GM12873 (cell line): ENCODE results near the gene KLHL29.

Experiments
- TF ChIP-seq, protein P1 (sequence below): IDR thresholded peaks from 2 replicates; pipeline ENCODE4 v1.5.1; 2012; ENCODE audit warnings: low read depth, mild to moderate bottlenecking, moderate library complexity, low read length, control low read depth; ENCODE audit not compliant: insufficient read depth; ENCODE audit errors: missing control alignments

Gene KLHL29

DNA sequence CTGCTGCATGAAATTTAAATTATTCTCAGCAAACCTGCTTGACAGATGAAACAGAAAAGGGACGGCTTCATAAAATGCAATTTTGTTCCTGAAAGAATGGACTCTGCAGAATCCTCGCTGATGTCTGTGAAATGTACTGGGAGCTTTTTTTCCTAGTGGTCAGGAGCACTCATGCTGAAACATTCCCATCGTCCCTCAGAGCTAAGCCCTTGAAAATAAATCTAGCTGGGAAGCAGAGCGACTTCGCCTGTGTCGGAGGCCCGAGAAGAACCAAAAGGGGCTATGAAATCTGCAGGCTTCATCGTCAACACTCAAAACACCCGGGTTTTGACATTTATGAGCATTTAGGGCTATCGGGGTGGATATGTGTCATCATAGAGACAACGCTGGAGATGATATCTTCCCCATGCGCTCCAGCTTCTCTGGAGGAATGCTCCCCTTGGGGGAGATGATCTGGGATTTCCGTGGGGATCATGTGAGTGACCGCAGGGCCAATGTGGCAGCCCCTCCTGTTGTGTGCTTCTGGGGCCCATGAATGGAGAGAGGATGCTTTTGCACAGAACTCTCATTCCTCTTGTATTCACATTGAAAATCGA lies 182.3 kb downstream of the KLHL29 start:
- TF ChIP-seq, protein P1, sequence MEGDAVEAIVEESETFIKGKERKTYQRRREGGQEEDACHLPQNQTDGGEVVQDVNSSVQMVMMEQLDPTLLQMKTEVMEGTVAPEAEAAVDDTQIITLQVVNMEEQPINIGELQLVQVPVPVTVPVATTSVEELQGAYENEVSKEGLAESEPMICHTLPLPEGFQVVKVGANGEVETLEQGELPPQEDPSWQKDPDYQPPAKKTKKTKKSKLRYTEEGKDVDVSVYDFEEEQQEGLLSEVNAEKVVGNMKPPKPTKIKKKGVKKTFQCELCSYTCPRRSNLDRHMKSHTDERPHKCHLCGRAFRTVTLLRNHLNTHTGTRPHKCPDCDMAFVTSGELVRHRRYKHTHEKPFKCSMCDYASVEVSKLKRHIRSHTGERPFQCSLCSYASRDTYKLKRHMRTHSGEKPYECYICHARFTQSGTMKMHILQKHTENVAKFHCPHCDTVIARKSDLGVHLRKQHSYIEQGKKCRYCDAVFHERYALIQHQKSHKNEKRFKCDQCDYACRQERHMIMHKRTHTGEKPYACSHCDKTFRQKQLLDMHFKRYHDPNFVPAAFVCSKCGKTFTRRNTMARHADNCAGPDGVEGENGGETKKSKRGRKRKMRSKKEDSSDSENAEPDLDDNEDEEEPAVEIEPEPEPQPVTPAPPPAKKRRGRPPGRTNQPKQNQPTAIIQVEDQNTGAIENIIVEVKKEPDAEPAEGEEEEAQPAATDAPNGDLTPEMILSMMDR, result no peak

DNA sequence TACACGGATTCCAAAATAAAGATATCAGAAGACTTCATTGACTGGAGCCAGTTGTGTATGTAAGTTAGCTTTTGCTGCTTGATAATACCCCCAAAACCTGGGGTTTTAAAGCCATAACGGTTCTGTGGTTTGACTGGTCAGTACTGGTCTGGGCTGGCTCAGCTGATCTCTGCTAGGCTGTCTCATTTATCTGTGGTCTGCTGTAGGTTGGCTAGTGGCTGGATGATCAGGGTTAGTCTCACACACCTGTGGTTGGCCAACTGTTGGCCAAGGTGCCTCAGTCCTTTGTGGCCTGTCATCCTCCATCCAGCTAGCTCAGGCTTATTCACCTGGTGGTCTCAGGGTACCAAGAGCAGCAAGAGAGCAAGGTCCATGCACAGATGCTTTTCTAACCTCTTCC lies 183.2 kb downstream of the KLHL29 start:
- TF ChIP-seq, protein P1, result no peak

DNA sequence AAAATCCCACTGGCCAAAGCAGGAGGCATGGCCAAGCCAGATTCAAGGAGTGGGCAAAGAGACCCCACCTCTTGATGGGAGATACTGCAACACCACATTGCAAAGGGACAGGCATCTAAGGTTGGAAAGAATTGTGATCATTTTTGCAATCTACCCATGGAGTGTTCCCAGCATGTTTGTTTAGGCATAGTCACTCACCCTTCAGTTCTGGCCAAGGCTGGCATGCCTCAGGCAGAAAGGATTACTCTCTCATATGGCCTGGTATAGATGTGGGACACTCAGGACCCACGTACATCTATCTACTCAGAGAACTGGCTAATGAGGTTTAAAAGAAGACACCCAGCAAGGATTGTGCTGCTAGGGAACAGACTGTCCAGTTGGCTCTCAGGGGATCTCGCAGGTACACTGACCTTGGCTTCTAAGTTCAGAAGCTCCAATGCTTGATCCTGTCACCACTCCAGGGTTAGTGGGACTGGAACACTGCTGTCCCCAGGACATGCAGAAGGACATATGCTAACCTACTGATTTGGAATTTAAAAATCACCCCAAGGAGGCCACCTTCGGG lies 183.7 kb downstream of the KLHL29 start:
- TF ChIP-seq, protein P1, result no peak

DNA sequence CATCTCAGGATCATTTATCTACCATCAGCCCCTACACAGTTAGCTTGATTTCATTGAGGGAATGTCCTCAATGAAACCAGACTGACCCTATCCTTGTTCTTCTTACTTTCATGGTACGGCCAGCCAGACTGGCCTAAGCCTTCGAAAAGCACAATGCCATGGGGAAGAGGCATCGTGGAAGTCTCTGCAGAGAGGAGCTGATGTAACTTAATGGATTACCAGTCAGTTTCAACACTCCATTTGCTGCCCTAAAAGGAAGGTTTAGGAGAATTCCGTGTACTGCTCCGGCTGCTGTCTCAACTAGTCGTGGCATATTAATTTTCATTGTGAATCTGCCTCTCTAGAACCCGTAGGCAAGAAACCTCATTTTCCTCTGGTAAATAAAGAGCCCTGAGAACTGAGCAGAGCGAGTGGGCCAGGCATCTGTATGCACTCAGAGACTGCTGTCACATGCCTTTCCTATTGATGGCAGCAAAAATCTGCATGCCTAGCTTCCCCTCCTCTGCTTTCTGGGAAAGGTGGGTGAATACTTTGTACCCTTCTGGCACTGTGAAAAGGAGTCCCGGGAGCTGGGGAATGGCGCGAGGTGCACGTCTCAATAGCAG lies 184.9 kb downstream of the KLHL29 start:
- TF ChIP-seq, protein P1, result no peak

DNA sequence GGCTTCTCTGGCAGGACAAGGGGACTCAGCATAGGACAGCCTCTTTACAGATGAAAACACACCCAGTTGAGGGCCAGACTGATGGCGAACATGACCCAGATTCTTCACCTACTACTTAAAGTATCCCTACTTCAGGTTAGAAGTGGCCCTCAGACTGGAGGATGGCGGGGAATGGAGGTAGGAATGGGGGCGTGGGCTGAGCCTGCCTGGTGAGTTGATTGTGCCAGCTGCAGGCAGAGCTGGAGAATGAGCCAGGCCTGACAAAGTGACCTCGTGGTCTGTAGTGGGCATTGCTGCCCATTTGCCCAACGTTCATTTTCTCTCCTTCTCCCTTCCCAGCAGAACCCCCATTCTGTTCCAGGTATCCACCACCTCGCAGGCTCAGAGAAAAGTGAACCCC lies 186.1 kb downstream of the KLHL29 start:
- TF ChIP-seq, protein P1, result no peak

DNA sequence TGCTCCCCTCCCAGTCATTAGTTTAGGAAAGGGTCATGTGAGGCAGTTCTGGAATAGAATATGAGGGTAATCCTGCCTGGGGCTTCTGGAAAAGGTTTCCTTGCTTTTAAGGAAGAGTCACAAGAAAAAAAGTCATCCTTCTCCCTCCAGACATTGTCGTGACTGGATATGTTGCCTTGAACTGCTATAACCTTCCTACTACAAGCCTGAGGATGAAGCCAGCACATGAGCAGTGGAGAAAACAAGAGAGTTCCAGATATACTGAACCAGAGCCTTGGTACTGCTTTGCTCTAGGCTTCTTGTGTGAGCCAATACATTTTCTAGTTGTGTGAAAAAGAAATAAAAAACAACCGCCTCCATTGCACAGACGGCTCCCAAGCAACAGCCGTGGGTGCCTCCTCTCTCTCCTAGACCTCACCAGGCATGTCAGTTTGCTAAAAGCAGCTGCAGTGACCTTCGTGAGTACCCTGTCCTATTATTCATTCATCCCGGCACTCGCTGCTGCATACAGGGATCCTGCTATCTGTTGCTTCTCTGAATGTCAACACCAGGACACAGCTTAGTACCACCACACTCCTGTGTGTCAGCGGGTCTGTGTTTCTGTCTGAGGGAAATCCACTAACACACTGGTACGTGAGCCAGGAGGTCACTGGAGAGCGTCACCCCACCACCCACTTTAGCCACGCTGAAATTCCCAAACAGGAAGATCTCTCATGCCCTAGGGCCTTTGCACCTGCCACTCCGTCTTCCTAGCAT lies 186.7 kb downstream of the KLHL29 start:
- TF ChIP-seq, protein P1, result no peak

DNA sequence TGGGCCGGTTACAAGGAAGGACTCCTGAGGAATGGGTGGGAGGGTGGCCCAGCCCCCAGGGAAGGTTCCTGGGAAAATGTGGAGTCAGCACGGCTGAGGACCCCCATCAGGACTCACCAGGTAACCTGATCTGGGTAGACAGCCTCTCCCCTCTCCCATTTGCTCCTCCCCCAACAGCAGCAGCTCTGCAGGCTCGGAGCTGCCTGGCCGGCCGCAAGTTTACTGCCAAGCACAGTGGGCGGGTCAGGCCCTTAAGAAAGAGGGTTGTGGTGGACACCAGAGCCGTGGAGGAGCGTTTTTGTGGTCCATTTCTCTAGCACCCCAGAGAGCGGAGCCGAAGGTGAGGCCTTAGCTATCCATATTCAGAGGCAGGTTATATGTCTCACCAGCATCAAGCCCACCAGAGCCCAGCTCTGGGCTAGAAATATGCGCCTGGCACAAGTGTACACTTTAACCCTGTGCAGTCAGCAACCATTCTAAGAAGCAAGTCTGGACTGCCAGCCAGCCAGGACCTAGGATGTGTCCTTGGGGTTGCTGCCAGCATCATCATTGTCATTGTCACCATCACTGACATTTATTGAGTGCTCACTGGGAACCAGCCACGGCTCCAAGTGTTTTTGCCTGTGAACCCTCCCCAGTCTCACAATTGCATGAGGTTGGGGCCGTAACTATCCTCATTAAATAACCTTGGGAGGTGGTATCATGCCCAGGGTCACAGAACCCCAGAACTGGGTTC lies 190.1 kb downstream of the KLHL29 start:
- TF ChIP-seq, protein P1, result no peak
